NOMO-1 treated with dmso at 0.1 percent for 144 hours (cell line): Measurements from ENCODE around the gene PIAS4.

Experiments used
- DNase-seq: peaks from one replicate; lab custom pipeline; 2025; ENCODE audit not compliant: unreplicated experiment; lab: John Stamatoyannopoulos, UW

The PIAS4 gene

DNA sequence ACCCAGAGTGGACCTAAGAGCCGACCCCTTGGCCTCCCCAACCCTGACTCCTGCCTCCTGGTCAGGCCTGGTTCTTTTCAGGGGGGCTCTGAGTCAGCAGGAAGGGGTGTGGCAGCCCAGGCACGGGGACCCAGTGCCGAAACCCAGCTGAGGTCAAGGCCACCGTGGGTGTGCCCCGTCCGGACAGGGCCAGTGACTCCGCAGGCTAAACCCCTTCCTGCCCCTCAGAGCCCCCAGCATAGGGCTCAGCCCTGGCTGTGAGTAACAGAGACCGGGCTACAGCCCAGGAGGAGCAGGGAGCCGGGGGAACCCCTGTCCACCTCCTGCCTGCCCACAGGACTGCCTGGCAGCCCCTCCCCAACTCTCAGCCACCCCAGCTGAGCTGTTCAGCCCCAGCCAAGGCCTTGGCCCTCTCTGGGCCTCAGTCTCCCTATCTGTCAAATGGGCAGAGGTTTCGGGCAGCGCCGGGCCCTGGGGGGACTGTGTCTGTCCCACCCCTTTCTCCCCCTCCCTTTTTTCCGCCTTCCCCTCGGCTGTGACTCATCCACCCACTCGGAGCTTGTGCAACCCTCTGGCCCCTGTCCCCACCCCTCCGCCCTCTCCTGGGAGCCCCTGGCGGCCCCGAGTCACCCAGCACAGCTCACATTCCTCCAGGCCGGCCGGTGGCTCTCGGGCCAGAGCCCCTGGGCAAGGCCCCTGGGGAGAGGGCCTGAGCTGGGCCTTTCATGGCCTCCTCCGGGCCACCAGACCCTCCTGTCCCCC lies 50.6 kb downstream of the PIAS4 start:
- peak; percentile 91 for DNase-seq

GRCh38 chr19:4058693-4059452 lies 51.3 kb downstream of the PIAS4 start:
- no peak for DNase-seq

GRCh38 chr19:4059453-4059871 lies 51.9 kb downstream of the PIAS4 start:
- no peak for DNase-seq

GRCh38 chr19:4059891-4060620 lies 52.5 kb downstream of the PIAS4 start:
- peak; percentile 43 for DNase-seq

- no peak for DNase-seq
These were observed 53.2 kb downstream of the PIAS4 start for GRCh38 chr19:4060621-4061177.

DNA sequence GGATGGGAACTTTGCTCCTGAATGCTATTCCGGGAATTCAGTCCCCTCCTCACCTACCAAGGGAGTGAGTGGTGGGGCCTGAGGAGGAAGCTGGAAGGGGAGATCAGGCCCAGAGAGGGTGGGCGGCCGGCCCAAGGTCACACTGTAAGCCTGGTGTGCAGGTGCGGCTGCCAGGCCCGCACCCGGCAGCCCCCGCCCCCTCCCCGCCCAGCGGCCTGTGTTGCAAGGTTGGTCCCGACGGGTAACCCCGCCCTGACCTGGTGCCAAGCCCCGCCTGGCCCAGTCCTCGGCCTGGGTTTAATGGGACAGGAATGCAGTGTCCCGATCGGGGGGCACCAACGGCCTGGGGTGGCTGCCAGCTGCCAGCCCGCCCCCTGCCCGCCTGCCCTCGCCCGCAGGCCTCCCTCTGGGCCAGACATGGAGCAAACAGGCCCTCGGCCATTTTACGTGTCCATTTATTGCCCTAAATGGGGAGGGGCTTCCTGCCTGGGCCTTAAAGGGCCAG lies 53.7 kb downstream of the PIAS4 start:
- DNase-seq: peak; percentile 62

DNA sequence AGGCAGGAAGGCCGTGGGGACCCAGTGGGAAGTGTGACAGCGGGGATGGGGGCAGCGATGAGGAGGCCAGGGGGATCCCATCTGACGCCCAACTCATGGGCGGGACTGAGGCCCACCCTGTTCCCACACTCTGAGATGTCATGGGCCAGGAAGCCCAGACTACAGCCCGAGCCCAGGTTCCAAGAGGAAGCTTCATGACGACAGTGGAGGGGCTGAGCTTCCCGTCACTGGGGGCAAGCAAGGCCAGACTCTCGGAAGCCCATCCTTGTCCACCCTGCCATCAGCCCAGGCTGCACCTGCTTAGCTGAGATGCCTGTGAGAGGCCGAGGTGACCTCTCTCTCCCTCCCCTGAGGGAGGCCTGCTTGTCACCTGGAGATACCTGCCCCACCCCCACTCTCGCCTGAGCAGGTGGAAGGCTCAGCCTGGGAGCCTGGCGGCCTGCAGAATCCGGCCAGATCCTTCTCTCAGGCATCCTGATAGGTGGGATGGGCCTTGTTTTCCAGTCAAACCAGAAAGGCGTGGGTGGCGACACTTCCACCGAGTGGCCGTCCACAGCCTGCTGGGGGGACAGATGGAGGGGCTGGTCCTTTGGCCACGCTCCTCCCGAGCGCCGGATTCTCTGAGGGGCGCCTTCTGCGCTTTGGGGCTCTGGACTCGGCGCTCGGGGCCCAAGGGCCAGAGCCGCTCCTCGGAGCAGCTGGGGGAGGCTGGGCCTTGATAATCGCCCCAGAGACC lies 54.3 kb downstream of the PIAS4 start:
- DNase-seq: no peak

DNA sequence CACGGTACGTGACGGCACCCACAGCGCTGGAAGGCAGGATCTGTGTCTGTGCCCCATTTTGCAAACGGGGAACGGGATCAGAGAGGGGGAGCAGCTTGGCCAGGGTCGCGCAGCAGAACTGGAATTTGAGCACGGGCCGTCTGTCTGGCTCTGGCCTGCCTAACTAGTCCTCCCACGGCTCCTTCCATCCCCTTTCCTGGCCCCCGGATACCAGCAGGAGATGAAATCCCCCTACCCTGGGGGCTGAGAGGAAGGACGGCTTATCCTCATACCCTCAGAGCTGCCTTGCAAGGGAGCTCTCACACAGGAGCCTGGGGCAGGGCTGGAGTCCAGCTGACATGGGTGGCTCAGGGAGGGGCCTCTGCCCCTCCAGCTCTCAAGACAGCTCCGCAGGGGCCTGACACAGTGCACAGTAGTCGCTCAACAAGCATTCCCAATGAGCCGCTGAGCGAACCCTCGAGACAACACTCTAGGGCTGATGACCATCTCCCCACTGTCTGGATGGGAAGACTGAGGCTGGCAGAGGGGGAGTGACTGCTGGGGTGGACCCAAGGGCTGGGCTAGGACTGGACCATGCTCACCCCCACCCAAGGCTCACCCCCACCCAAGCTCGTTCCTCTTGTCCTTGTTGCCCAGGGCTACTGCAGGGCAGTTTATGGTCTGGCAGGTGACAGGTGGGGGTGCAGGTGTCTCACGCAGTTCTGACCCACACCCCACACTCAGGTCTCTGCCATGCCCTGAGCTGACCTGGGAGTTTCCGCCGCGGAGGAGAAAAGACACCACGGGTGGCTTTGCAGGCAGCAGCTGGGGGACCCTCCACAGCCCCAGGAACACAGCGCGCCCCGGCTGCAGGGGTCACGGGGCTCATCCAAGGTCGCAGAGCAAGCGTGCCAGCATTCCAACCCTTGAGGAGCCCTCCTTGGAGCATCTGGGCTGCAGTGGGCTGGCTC lies 55.2 kb downstream of the PIAS4 start:
- no peak for DNase-seq

DNA sequence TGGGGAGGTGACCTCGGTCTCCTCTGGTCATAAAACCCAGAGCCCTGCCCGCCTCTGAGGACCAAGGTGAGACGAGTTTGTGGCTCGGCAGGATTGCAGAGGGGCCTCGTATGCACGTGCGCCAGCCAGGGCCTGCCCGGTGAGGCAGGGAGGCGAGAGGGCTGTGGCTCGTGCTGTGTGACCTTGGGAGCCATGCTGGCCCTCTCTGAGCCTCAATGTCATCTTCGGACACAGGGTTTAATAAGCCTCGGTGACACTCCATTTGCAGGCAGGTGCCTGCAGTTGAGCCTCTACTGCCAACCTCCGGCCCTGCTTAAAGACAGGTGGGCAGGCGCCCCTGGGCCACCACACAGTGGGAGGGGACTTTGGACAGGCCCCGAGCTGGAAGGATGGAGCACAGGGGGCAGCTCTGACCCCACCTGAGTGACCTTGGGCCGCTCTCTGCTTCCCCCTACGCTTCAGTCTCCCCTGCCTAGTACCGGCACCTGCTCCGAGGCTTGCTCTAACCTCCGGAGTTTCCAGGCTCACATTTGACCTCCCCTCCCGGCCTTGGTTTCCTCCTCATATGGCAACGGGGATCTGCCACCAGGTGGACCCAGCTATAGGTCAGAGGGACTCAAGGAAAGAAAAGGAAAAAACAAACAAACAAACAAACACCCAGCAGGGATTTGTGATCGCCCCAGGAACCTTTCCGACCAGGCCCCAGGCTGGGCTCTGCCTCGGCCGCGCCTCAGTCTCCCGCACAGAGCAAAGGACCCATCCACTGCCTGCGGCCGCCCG lies 56.0 kb downstream of the PIAS4 start:
- no peak for DNase-seq

DNA sequence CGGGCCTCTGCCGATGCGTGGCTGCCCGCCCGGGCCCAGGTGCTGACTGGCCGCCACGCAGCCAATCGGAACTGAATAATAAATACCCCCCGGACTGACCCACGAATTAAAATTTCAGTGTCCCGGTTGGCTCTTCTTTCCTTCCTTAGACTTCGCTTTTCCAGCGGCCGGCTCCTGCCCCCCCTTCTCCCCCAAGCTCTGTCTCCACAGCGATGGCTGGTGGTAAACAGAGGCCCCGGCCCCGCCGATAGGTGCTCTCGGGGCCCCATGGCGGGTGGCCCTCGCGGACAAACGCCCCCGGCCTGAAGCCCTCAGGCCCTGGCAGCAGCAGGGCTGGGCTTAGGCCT lies 56.6 kb downstream of the PIAS4 start:
- DNase-seq: no peak

DNA sequence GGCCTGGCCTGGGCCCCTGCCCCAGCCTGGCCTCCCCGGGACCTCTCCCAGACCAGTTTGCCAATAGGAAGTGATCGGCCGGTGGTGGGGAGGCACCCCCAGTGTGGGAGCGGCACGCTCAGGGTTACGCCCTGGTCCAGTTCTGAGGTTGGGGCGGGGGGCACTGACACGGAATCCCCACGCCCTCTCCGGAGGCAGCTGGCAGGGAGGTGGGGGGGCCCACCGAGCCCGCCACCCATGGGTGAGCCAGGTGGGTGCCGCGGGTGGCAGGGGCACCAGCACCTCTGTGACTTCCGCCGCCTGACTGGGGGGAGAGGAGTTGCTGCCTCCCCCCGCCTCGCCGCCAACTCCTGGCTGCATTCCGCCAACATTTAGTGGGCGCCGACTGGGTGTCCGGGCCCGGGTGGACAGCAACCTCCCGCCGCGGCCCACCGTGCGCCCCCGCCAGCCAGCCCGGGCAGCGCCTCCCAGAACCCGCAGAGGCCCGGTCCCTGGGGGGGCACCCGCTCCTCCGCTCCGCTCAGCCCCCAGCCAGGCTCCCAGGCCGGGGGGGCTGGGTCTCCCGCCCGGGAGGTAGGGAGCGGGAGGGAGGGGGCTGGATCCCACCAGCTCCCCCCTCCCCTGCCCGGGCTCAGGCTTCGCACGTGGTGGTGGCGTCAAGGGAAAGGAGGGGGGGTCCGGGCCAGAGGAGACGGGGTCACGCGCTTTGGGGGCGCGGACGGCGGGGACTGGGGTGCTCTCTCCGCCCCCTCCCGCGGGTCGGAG lies 57.1 kb downstream of the PIAS4 start:
- no peak for DNase-seq

GRCh38 chr19:4065430-4066175 lies 58.1 kb downstream of the PIAS4 start:
- DNase-seq: peak; percentile 92

- DNase-seq: no peak
These were observed 58.7 kb downstream of the PIAS4 start for GRCh38 chr19:4066176-4066606.

DNA sequence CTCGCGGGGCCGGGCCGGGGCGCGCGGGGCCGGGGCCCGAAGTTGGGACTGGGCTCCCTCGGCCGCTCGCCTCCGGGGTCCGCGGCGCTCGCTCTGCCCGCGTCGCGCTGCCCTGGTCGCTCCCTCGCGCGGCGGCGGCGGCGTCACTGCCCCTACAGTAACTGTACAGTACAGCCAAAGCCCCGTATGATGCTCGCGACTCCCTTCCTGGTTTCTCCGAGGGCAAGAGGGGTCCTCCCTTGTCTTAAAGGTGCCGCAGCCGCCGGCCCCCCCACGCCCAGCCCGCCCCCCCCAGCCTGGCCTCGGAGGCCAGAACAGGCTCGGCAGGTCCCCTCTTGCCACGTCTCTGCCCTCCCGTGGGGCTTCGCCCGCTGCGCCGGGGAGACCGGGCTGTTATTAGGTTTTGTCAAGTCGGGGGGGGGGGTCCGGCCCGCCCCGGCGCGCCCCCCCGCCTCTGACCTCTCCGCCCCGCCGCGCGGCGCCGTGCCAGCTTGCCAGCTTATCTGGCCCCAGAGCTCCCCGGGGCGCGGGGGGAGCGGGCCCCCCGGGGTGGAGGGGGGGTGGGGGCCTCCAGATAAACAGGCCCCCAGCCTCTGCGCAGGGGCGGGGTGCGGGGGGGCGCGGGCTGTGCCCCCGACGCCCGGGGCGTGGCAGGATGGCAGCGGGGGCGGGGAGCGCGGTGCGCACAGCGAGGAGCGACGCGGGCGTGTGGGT lies 59.3 kb downstream of the PIAS4 start, which contains the start of gene ZBTB7A:
Gene ZBTB7A (minus strand): TSS at position 218 of the 714 bp plus-strand sequence. CDS start 11,667 bp downstream, outside the sequence.
- DNase-seq: peak; percentile 83

GRCh38 chr19:4067396-4068046 lies 60.0 kb downstream of the PIAS4 start:
- DNase-seq: no peak
